ENCODE measurements around the gene BICC1. TPM values are rescaled to one million over a fixed set of nuclear protein-coding genes. Genes with fewer than 3 reads are reported as not detected.

Gene BICC1
- total and polyA plus RNA-seq, 2 donors (not counting 1 experiment from before 2014, with no cell fraction given) = 22.6 to 64.7 TPM

DNA sequence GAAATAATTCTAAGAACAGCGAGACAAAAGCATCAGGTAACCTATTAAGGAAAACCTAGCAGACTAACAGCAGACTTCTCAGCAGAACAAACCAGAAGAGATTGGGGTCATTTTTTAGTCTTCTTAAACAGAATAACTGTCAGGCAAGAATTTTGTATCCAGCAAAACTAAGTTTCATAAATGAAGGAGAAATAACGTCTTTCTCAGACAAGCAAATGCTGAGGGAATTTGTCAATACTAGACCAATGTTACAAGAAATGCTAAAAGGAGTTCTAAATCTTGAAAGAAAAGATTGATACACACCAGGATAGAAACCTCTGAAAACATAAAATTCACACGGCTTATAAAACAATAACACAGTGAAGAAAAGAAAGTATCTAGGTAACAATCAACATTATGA lies 22.6 kb downstream of the BICC1 start:
- no peaks in the 10 kb centered on the region for H3K79me2 ChIP-seq (ENCODE audit: control insufficient read depth, insufficient read depth, low read length)
- no peak overlapping the region for H3K4me2 ChIP-seq (ENCODE audit: extremely low read depth, insufficient read depth, low read length)
- H3K36me3 ChIP-seq (ENCODE audit: control insufficient read depth, insufficient read depth, low read length) = no peaks in the 10 kb centered on the region
- DNase-seq (ENCODE audit: low read depth in 2 of 2) = no peak
- H3K27ac ChIP-seq (ENCODE audit: insufficient read depth, low read length) = no peak overlapping the region
- no peaks in the 10 kb centered on the region for H3K27me3 ChIP-seq (ENCODE audit: control insufficient read depth, insufficient read depth, low read length)
- no peaks in the 10 kb centered on the region for H4K20me1 ChIP-seq (ENCODE audit: control insufficient read depth, extremely low read depth, insufficient read depth, low read length)
- no peak overlapping the region for H2AFZ ChIP-seq (ENCODE audit: low read length)
- H3K4me1 ChIP-seq (ENCODE audit: control insufficient read depth, extremely low read depth, insufficient read depth, low read length) = no peaks in the 10 kb centered on the region
- TF ChIP-seq, protein P1, sequence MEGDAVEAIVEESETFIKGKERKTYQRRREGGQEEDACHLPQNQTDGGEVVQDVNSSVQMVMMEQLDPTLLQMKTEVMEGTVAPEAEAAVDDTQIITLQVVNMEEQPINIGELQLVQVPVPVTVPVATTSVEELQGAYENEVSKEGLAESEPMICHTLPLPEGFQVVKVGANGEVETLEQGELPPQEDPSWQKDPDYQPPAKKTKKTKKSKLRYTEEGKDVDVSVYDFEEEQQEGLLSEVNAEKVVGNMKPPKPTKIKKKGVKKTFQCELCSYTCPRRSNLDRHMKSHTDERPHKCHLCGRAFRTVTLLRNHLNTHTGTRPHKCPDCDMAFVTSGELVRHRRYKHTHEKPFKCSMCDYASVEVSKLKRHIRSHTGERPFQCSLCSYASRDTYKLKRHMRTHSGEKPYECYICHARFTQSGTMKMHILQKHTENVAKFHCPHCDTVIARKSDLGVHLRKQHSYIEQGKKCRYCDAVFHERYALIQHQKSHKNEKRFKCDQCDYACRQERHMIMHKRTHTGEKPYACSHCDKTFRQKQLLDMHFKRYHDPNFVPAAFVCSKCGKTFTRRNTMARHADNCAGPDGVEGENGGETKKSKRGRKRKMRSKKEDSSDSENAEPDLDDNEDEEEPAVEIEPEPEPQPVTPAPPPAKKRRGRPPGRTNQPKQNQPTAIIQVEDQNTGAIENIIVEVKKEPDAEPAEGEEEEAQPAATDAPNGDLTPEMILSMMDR (conservative IDR thresholded peaks at IDR 0.05 in 1 of 2, IDR thresholded peaks at IDR 0.05 in 1 of 2; ENCODE audit: low read depth in 1 of 2, low read length in 2 of 2) = no peak
- no peak for TF ChIP-seq EZH2 (IDR thresholded peaks at IDR 0.05; ENCODE audit: low read length, missing control alignments)
- H3K4me3 ChIP-seq (replicated peaks in 1 of 4; ENCODE audit: control extremely low read depth in 1 of 4, insufficient read depth in 1 of 4, low read depth in 3 of 4, low read length in 4 of 4) = no peak overlapping the region
- no peaks in the 10 kb centered on the region for H3K9me3 ChIP-seq (ENCODE audit: control insufficient read depth, insufficient read depth, low read depth, low read length)
- H3K9ac ChIP-seq (ENCODE audit: insufficient read depth, low read length) = no peak overlapping the region

- Histone ChIP-seq H3K9ac (ENCODE audit: insufficient read depth, low read length) (no peak overlapping the region), H3K4me2 (ENCODE audit: extremely low read depth, insufficient read depth, low read length) (no peak overlapping the region), H3K9me3 (ENCODE audit: control insufficient read depth, insufficient read depth, low read depth, low read length) (no peaks in the 10 kb centered on the region), H3K36me3 (ENCODE audit: control insufficient read depth, insufficient read depth, low read length) (no peaks in the 10 kb centered on the region), H3K27me3 (ENCODE audit: control insufficient read depth, insufficient read depth, low read length) (no peaks in the 10 kb centered on the region), H3K79me2 (ENCODE audit: control insufficient read depth, insufficient read depth, low read length) (peaks cover 7% of the 10 kb centered on the region), H3K4me3 (replicated peaks in 1 of 4; ENCODE audit: control extremely low read depth in 1 of 4, insufficient read depth in 1 of 4, low read depth in 3 of 4, low read length in 4 of 4) (no peak overlapping the region), H3K27ac (ENCODE audit: insufficient read depth, low read length) (no peak overlapping the region), H2AFZ (ENCODE audit: low read length) (no peak overlapping the region), H3K4me1 (ENCODE audit: control insufficient read depth, extremely low read depth, insufficient read depth, low read length) (no peaks in the 10 kb centered on the region), H4K20me1 (ENCODE audit: control insufficient read depth, extremely low read depth, insufficient read depth, low read length) (no peaks in the 10 kb centered on the region)
- TF ChIP-seq, protein P1 (conservative IDR thresholded peaks at IDR 0.05 in 1 of 2, IDR thresholded peaks at IDR 0.05 in 1 of 2; ENCODE audit: low read depth in 1 of 2, low read length in 2 of 2) = no peak
- no peak for TF ChIP-seq EZH2 (IDR thresholded peaks at IDR 0.05; ENCODE audit: low read length, missing control alignments)
- DNase-seq (ENCODE audit: low read depth in 2 of 2) = no peak
These were observed 30.5 kb downstream of the BICC1 start for GRCh38 chr10:58543141-58543540.

- Histone ChIP-seq H3K36me3 (ENCODE audit: control insufficient read depth, insufficient read depth, low read length) (no peaks in the 10 kb centered on the region), H3K4me2 (ENCODE audit: extremely low read depth, insufficient read depth, low read length) (no peak overlapping the region), H3K79me2 (ENCODE audit: control insufficient read depth, insufficient read depth, low read length) (peaks cover 11% of the 10 kb centered on the region), H2AFZ (ENCODE audit: low read length) (no peak overlapping the region), H3K4me3 (replicated peaks in 1 of 4; ENCODE audit: control extremely low read depth in 1 of 4, insufficient read depth in 1 of 4, low read depth in 3 of 4, low read length in 4 of 4) (no peak overlapping the region), H3K9ac (ENCODE audit: insufficient read depth, low read length) (no peak overlapping the region), H4K20me1 (ENCODE audit: control insufficient read depth, extremely low read depth, insufficient read depth, low read length) (no peaks in the 10 kb centered on the region), H3K27ac (ENCODE audit: insufficient read depth, low read length) (no peak overlapping the region), H3K9me3 (ENCODE audit: control insufficient read depth, insufficient read depth, low read depth, low read length) (no peaks in the 10 kb centered on the region), H3K4me1 (ENCODE audit: control insufficient read depth, extremely low read depth, insufficient read depth, low read length) (no peaks in the 10 kb centered on the region), H3K27me3 (ENCODE audit: control insufficient read depth, insufficient read depth, low read length) (no peaks in the 10 kb centered on the region)
- DNase-seq (ENCODE audit: low read depth in 2 of 2) = peak in 1 of 2 donors; percentile 40
- TF ChIP-seq EZH2 (IDR thresholded peaks at IDR 0.05; ENCODE audit: low read length, missing control alignments) = no peak
- TF ChIP-seq, protein P1 (conservative IDR thresholded peaks at IDR 0.05 in 1 of 2, IDR thresholded peaks at IDR 0.05 in 1 of 2; ENCODE audit: low read depth in 1 of 2, low read length in 2 of 2) = no peak
These were observed 31.5 kb downstream of the BICC1 start for GRCh38 chr10:58544135-58544534.
